ENCODE results near the gene AMOTL2. TPM values are rescaled to one million over a fixed set of nuclear protein-coding genes. Genes with fewer than 3 reads are reported as not detected.

Gene AMOTL2
- total RNA-seq, 1 experiment from 2014 or later = 59.6 TPM

- Histone ChIP-seq H3K9me3 (ENCODE audit: low read depth, low read length, poor library complexity, severe bottlenecking) (no peaks in the 10 kb centered on the region), H3K4me1 (ENCODE audit: insufficient read depth, low read length, poor library complexity, severe bottlenecking) (peaks cover 87% of the 10 kb centered on the region), H3K36me3 (ENCODE audit: insufficient read depth, low read length, poor library complexity, severe bottlenecking) (peaks cover 78% of the 10 kb centered on the region), H3K4me3 (ENCODE audit: low read depth, low read length, poor library complexity, severe bottlenecking) (no peak overlapping the region), H3K27ac (ENCODE audit: low read depth, low read length, poor library complexity, severe bottlenecking) (peak overlapping the region; percentile 90), H3K27me3 (replicated peaks; ENCODE audit: insufficient read depth, low read depth, low read length, poor library complexity) (no peaks in the 10 kb centered on the region)
- 0 out of 2 replicates have a peak, but pooled peaks have one; percentile 28 for TF ChIP-seq CTCF (conservative IDR thresholded peaks at IDR 0.05; ENCODE audit: low read depth, low read length)
- no peak for TF ChIP-seq EZH2 (IDR thresholded peaks at IDR 0.05; ENCODE audit: borderline replicate concordance, low read depth, low read length, poor library complexity, severe bottlenecking)
- DNase-seq (ENCODE audit: low spot score) = no peak
- POLR2A ChIA-PET (ENCODE audit: low non-redundant PET) = no interaction called here
- CTCF ChIA-PET = no interaction called here
- intact Hi-C loops (cut with micrococcal nuclease; ENCODE audit: unreplicated experiment) = no loop called here
- BruUV-seq (replicated peaks) = no TSS peak
Observed at GRCh38 chr3:134366928-134367811, 7.1 kb downstream of the AMOTL2 start.

GRCh38 chr3:134366221-134366927 lies 7.9 kb downstream of the AMOTL2 start:
- no TSS peak for BruUV-seq (replicated peaks)

GRCh38 chr3:134365766-134366065 lies 8.5 kb downstream of the AMOTL2 start:
- no peak for DNase-seq (ENCODE audit: low spot score)
- intact Hi-C loops (cut with micrococcal nuclease; ENCODE audit: unreplicated experiment) = no loop called here
- TF ChIP-seq EZH2 (IDR thresholded peaks at IDR 0.05; ENCODE audit: borderline replicate concordance, low read depth, low read length, poor library complexity, severe bottlenecking) = no peak
- no peak for TF ChIP-seq CTCF (conservative IDR thresholded peaks at IDR 0.05; ENCODE audit: low read depth, low read length)
- Histone ChIP-seq H3K27me3 (replicated peaks; ENCODE audit: insufficient read depth, low read depth, low read length, poor library complexity) (no peaks in the 10 kb centered on the region), H3K4me3 (ENCODE audit: low read depth, low read length, poor library complexity, severe bottlenecking) (no peak overlapping the region), H3K4me1 (ENCODE audit: insufficient read depth, low read length, poor library complexity, severe bottlenecking) (peaks cover 73% of the 10 kb centered on the region), H3K27ac (ENCODE audit: low read depth, low read length, poor library complexity, severe bottlenecking) (peak overlapping the region; percentile 90), H3K36me3 (ENCODE audit: insufficient read depth, low read length, poor library complexity, severe bottlenecking) (peaks cover 84% of the 10 kb centered on the region), H3K9me3 (ENCODE audit: low read depth, low read length, poor library complexity, severe bottlenecking) (no peaks in the 10 kb centered on the region)
- ChIA-PET CTCF (no interaction called here), POLR2A (ENCODE audit: low non-redundant PET) (no interaction called here)
- BruUV-seq (replicated peaks) = no TSS peak

More at GRCh38 chr3:134366221-134366927, 7.9 kb downstream of the AMOTL2 start:
- H3K4me1 ChIP-seq (ENCODE audit: insufficient read depth, low read length, poor library complexity, severe bottlenecking) = peaks cover 79% of the 10 kb centered on the region
- POLR2A ChIA-PET (ENCODE audit: low non-redundant PET) = no interaction called here
- TF ChIP-seq EZH2 (IDR thresholded peaks at IDR 0.05; ENCODE audit: borderline replicate concordance, low read depth, low read length, poor library complexity, severe bottlenecking) (no peak), CTCF (conservative IDR thresholded peaks at IDR 0.05; ENCODE audit: low read depth, low read length) (no peak)
- no peak for DNase-seq (ENCODE audit: low spot score)
- no peaks in the 10 kb centered on the region for H3K27me3 ChIP-seq (replicated peaks; ENCODE audit: insufficient read depth, low read depth, low read length, poor library complexity)
- H3K9me3 ChIP-seq (ENCODE audit: low read depth, low read length, poor library complexity, severe bottlenecking) = no peaks in the 10 kb centered on the region
- H3K4me3 ChIP-seq (ENCODE audit: low read depth, low read length, poor library complexity, severe bottlenecking) = no peak overlapping the region
- CTCF ChIA-PET = no interaction called here
- intact Hi-C loops (cut with micrococcal nuclease; ENCODE audit: unreplicated experiment) = no loop called here
- H3K36me3 ChIP-seq (ENCODE audit: insufficient read depth, low read length, poor library complexity, severe bottlenecking) = peaks cover 84% of the 10 kb centered on the region
- peak overlapping the region; percentile 90 for H3K27ac ChIP-seq (ENCODE audit: low read depth, low read length, poor library complexity, severe bottlenecking)

Measured in A673 (cell line).